SU-DHL-6 (cell line): ENCODE measurements around the gene MLN.
"Not testable (repeated sequence)": the region's sequence is repeated elsewhere in the genome, so short reads cannot be mapped to it uniquely, and the experiment has no call there.

Source experiments
- CTCF ChIP-seq: fragments of 200-600 bp; sonication (generic); IDR thresholded peaks from one replicate; pipeline ENCODE4 v1.5.1; 2017; ENCODE audit warnings: antibody characterized with exemption, mild to moderate bottlenecking, low read length, moderate library complexity; ENCODE audit not compliant: insufficient read depth, poor library complexity, severe bottlenecking
- EZH2phosphoT487 ChIP-seq: fragments of 200-600 bp; sonication (generic), shearing (Covaris generic); conservative IDR thresholded peaks from 2 replicates; pipeline ENCODE4 v1.6.1; 2018; ENCODE audit warnings: mild to moderate bottlenecking, antibody characterized with exemption, low read length, moderate library complexity, mixed read lengths

- not testable (repeated sequence) for TF ChIP-seq CTCF, EZH2phosphoT487
These were observed 27.9 kb upstream of the MLN start for GRCh38 chr6:33831725-33832124.
